Measurements from ENCODE around the gene SIL1.
A peak's percentile ranks its signal among the peaks of the same experiment; 100 is the strongest.

SIL1 gene

GRCh38 chr5:138934971-138935370 lies 263.2 kb downstream of the SIL1 start:
- Histone ChIP-seq H3K4me2 (ENCODE audit: low read length) (no peak overlapping the region), H3K27me3 (ENCODE audit: insufficient read depth, low read length) (no peaks in the 10 kb centered on the region), H3K79me2 (ENCODE audit: insufficient read depth, low read length) (no peaks in the 10 kb centered on the region), H3K9me2 (ENCODE audit: low read depth, low read length) (no peaks in the 10 kb centered on the region), H3F3A (ENCODE audit: insufficient read depth, low read length) (no peaks in the 10 kb centered on the region), H3K9ac (ENCODE audit: low read length) (no peak overlapping the region), H3K4me1 (ENCODE audit: insufficient read depth, low read length, severe bottlenecking) (no peaks in the 10 kb centered on the region), H3K27ac (ENCODE audit: low read depth, low read length, poor library complexity, severe bottlenecking) (no peak overlapping the region), H4K20me1 (ENCODE audit: insufficient read depth, low read length) (no peaks in the 10 kb centered on the region), H3K4me3 (ENCODE audit: low read depth, low read length, poor library complexity, severe bottlenecking) (no peak overlapping the region), H3K9me3 (ENCODE audit: low read length) (no peaks in the 10 kb centered on the region), H3K36me3 (ENCODE audit: insufficient read depth, low read length) (no peaks in the 10 kb centered on the region), H2AFZ (ENCODE audit: low read length) (no peak overlapping the region)
- no peak for TF ChIP-seq EZH2 (IDR thresholded peaks at IDR 0.05; ENCODE audit: borderline replicate concordance, low read length)
- TF ChIP-seq, protein P1, sequence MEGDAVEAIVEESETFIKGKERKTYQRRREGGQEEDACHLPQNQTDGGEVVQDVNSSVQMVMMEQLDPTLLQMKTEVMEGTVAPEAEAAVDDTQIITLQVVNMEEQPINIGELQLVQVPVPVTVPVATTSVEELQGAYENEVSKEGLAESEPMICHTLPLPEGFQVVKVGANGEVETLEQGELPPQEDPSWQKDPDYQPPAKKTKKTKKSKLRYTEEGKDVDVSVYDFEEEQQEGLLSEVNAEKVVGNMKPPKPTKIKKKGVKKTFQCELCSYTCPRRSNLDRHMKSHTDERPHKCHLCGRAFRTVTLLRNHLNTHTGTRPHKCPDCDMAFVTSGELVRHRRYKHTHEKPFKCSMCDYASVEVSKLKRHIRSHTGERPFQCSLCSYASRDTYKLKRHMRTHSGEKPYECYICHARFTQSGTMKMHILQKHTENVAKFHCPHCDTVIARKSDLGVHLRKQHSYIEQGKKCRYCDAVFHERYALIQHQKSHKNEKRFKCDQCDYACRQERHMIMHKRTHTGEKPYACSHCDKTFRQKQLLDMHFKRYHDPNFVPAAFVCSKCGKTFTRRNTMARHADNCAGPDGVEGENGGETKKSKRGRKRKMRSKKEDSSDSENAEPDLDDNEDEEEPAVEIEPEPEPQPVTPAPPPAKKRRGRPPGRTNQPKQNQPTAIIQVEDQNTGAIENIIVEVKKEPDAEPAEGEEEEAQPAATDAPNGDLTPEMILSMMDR (IDR thresholded peaks at IDR 0.05; ENCODE audit: low read length): no peak

- Histone ChIP-seq H3K36me3 (ENCODE audit: insufficient read depth, low read length) (no peaks in the 10 kb centered on the region), H3K9me2 (ENCODE audit: low read depth, low read length) (no peaks in the 10 kb centered on the region), H2AFZ (ENCODE audit: low read length) (no peak overlapping the region), H3K4me2 (ENCODE audit: low read length) (no peak overlapping the region), H3K9ac (ENCODE audit: low read length) (no peak overlapping the region), H3K4me3 (ENCODE audit: low read depth, low read length, poor library complexity, severe bottlenecking) (no peak overlapping the region), H3F3A (ENCODE audit: insufficient read depth, low read length) (no peaks in the 10 kb centered on the region), H3K27ac (ENCODE audit: low read depth, low read length, poor library complexity, severe bottlenecking) (no peak overlapping the region), H3K27me3 (ENCODE audit: insufficient read depth, low read length) (no peaks in the 10 kb centered on the region), H3K79me2 (ENCODE audit: insufficient read depth, low read length) (no peaks in the 10 kb centered on the region), H4K20me1 (ENCODE audit: insufficient read depth, low read length) (no peaks in the 10 kb centered on the region), H3K4me1 (ENCODE audit: insufficient read depth, low read length, severe bottlenecking) (no peaks in the 10 kb centered on the region), H3K9me3 (ENCODE audit: low read length) (no peaks in the 10 kb centered on the region)
- no peak for TF ChIP-seq EZH2 (IDR thresholded peaks at IDR 0.05; ENCODE audit: borderline replicate concordance, low read length)
- TF ChIP-seq, protein P1 (IDR thresholded peaks at IDR 0.05; ENCODE audit: low read length): no peak
Measured at GRCh38 chr5:138933522-138934290, 264.5 kb downstream of the SIL1 start.

- Histone ChIP-seq H3K79me2 (ENCODE audit: insufficient read depth, low read length) (no peaks in the 10 kb centered on the region), H3K9ac (ENCODE audit: low read length) (no peak overlapping the region), H3K9me2 (ENCODE audit: low read depth, low read length) (no peaks in the 10 kb centered on the region), H2AFZ (ENCODE audit: low read length) (no peak overlapping the region), H3K4me3 (ENCODE audit: low read depth, low read length, poor library complexity, severe bottlenecking) (no peak overlapping the region), H3K9me3 (ENCODE audit: low read length) (no peaks in the 10 kb centered on the region), H3K27me3 (ENCODE audit: insufficient read depth, low read length) (no peaks in the 10 kb centered on the region), H4K20me1 (ENCODE audit: insufficient read depth, low read length) (no peaks in the 10 kb centered on the region), H3K4me2 (ENCODE audit: low read length) (no peak overlapping the region), H3K27ac (ENCODE audit: low read depth, low read length, poor library complexity, severe bottlenecking) (no peak overlapping the region), H3K4me1 (ENCODE audit: insufficient read depth, low read length, severe bottlenecking) (no peaks in the 10 kb centered on the region), H3K36me3 (ENCODE audit: insufficient read depth, low read length) (no peaks in the 10 kb centered on the region), H3F3A (ENCODE audit: insufficient read depth, low read length) (no peaks in the 10 kb centered on the region)
- no peak for TF ChIP-seq EZH2 (IDR thresholded peaks at IDR 0.05; ENCODE audit: borderline replicate concordance, low read length)
- TF ChIP-seq, protein P1 (IDR thresholded peaks at IDR 0.05; ENCODE audit: low read length): peak; percentile 29; the same call in 1 of the 2 replicates
Measured at GRCh38 chr5:138932171-138932810, 265.9 kb downstream of the SIL1 start.

Measured in OCI-LY1 (cell line).